Measurements from ENCODE around the gene LAMA3.

LAMA3 gene

DNA sequence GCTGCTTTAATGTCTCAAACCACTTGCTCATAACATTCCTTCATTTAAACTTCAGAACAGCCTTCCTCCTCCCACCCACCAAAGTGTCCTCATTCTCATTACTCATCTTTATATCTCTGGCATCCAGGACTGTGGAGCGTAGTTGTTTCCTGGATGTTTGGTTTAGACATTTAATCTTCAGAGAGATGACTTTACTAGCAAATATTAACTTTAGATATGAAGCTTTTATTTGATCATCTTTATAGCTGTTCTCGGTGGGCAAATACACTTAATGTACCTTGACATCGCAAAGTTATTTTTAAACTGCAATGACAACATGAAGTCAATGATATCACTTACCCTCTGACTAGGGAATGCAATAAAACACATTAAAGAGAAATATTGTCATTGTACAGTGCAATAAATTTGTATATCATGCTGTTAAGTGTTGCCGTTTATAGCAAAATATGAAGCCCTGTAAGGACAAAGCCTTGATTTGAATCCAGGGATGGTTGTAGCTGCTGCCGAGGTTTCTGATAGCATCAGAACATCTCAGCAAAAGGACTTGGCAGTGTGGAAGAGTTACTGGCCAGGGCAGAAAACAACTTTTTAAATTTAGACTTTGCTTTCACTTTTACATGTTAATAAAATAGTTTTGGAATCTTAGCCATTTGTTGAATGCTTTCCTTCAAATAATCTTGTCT, 4.6 kb upstream of the LAMA3 start:
- H3K36me3 ChIP-seq (ENCODE audit: insufficient read depth, low read length): no peaks in the 10 kb centered on the region
- no peaks in the 10 kb centered on the region for H3K4me1 ChIP-seq (ENCODE audit: insufficient read depth, low read length)
- DNase-seq (no peak), ATAC-seq (ENCODE audit: insufficient read depth, low read depth) (no peak)
- no peak overlapping the region for H3K9ac ChIP-seq (ENCODE audit: low read depth, low read length)
- no peaks in the 10 kb centered on the region for H3K79me2 ChIP-seq (ENCODE audit: insufficient read depth, low read length)
- no peak for TF ChIP-seq EZH2 (IDR thresholded peaks at IDR 0.05; ENCODE audit: borderline replicate concordance, low read depth, low read length, severe bottlenecking)
- TF ChIP-seq, protein P1, sequence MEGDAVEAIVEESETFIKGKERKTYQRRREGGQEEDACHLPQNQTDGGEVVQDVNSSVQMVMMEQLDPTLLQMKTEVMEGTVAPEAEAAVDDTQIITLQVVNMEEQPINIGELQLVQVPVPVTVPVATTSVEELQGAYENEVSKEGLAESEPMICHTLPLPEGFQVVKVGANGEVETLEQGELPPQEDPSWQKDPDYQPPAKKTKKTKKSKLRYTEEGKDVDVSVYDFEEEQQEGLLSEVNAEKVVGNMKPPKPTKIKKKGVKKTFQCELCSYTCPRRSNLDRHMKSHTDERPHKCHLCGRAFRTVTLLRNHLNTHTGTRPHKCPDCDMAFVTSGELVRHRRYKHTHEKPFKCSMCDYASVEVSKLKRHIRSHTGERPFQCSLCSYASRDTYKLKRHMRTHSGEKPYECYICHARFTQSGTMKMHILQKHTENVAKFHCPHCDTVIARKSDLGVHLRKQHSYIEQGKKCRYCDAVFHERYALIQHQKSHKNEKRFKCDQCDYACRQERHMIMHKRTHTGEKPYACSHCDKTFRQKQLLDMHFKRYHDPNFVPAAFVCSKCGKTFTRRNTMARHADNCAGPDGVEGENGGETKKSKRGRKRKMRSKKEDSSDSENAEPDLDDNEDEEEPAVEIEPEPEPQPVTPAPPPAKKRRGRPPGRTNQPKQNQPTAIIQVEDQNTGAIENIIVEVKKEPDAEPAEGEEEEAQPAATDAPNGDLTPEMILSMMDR (IDR thresholded peaks at IDR 0.05; ENCODE audit: borderline replicate concordance, extremely low read depth, low read length, poor library complexity, severe bottlenecking): no peak
- H3K27ac ChIP-seq (ENCODE audit: low read length): no peak overlapping the region
- no peaks in the 10 kb centered on the region for H4K20me1 ChIP-seq (ENCODE audit: insufficient read depth, low read length)
- no peak overlapping the region for H3K4me3 ChIP-seq (ENCODE audit: low read depth in 1 of 2, low read length in 2 of 2)
- H3K4me2 ChIP-seq (ENCODE audit: insufficient read depth, low read length): no peak overlapping the region
- no peak overlapping the region for H2AFZ ChIP-seq (ENCODE audit: low read depth, low read length)
- H3K9me3 ChIP-seq (ENCODE audit: insufficient read depth, low read length, severe bottlenecking): no peaks in the 10 kb centered on the region
- H3K27me3 ChIP-seq (ENCODE audit: insufficient read depth, low read length, poor library complexity): no peaks in the 10 kb centered on the region

DNA sequence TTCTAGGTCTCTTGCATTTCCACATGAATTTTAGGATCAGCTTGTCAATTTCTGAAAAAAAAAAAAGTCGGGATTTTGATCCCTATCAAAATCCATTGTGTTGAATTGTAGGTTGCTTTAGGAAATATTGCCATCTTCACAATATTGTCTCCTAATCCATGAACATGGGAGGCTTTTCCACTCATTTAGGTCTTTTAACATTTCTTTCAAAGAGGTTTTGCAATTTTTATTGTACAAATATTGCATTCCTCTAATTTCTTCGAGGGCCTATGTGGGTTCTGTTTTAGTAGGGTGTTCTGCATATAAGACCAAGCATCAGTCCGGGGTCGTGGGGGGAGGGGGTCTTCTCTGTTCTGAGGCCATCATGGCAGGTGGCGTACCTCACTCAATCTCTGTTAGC, 725 bp upstream of the LAMA3 start:
- Histone ChIP-seq H3K36me3 (ENCODE audit: insufficient read depth, low read length) (no peaks in the 10 kb centered on the region), H3K79me2 (ENCODE audit: insufficient read depth, low read length) (no peaks in the 10 kb centered on the region), H3K9ac (ENCODE audit: low read depth, low read length) (no peak overlapping the region), H3K27ac (ENCODE audit: low read length) (no peak overlapping the region), H4K20me1 (ENCODE audit: insufficient read depth, low read length) (no peaks in the 10 kb centered on the region), H3K27me3 (ENCODE audit: insufficient read depth, low read length, poor library complexity) (no peaks in the 10 kb centered on the region), H3K9me3 (ENCODE audit: insufficient read depth, low read length, severe bottlenecking) (no peaks in the 10 kb centered on the region), H2AFZ (ENCODE audit: low read depth, low read length) (no peak overlapping the region), H3K4me2 (ENCODE audit: insufficient read depth, low read length) (no peak overlapping the region), H3K4me1 (ENCODE audit: insufficient read depth, low read length) (no peaks in the 10 kb centered on the region), H3K4me3 (ENCODE audit: low read depth in 1 of 2, low read length in 2 of 2) (no peak overlapping the region)
- no peak for ATAC-seq (ENCODE audit: insufficient read depth, low read depth)
- TF ChIP-seq, protein P1 (IDR thresholded peaks at IDR 0.05; ENCODE audit: borderline replicate concordance, extremely low read depth, low read length, poor library complexity, severe bottlenecking): no peak
- DNase-seq: no peak

DNA sequence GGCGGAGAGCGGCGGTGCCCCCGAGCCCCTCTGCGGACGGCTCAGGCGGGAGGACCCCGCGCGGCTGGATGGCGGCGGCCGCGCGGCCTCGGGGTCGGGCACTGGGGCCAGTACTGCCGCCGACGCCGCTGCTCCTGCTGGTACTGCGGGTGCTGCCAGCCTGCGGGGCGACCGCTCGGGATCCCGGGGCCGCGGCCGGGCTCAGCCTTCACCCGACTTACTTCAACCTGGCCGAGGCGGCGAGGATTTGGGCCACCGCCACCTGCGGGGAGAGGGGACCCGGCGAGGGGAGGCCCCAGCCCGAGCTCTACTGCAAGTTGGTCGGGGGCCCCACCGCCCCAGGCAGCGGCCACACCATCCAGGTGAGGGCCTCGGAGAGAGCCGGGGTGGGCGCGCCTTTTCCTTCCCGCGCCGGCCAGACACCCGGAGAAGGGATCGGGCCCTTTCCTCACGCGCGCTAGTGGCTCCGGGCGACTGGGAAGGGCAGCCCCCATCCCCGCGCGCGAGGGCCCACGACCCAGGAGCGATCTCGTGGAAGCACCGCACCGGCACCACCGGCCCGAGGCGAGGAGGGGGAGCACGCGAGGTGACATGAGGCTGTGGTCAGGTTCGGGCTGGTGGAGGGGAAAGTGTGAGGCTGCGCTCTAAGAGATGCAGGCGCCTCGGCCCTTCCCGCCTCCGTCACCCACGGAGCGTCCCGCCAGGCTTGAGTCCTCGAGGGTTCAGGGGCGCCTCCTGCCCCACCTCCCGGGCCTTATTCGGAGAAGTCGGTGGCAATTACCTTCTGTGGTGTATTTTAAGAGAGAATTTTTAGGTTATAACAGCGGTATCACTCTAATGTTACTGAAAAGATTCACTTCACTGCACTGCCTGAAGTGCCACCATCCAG, 607 bp downstream of the LAMA3 start:
- no peak for TF ChIP-seq EZH2 (IDR thresholded peaks at IDR 0.05; ENCODE audit: borderline replicate concordance, low read depth, low read length, severe bottlenecking)
- TF ChIP-seq, protein P1 (IDR thresholded peaks at IDR 0.05; ENCODE audit: borderline replicate concordance, extremely low read depth, low read length, poor library complexity, severe bottlenecking): no peak
- Histone ChIP-seq H3K27ac (ENCODE audit: low read length) (no peak overlapping the region), H3K4me2 (ENCODE audit: insufficient read depth, low read length) (no peak overlapping the region), H3K36me3 (ENCODE audit: insufficient read depth, low read length) (no peaks in the 10 kb centered on the region), H2AFZ (ENCODE audit: low read depth, low read length) (no peak overlapping the region), H3K9me3 (ENCODE audit: insufficient read depth, low read length, severe bottlenecking) (no peaks in the 10 kb centered on the region), H4K20me1 (ENCODE audit: insufficient read depth, low read length) (no peaks in the 10 kb centered on the region), H3K4me3 (ENCODE audit: low read depth in 1 of 2, low read length in 2 of 2) (no peak overlapping the region), H3K27me3 (ENCODE audit: insufficient read depth, low read length, poor library complexity) (no peaks in the 10 kb centered on the region), H3K4me1 (ENCODE audit: insufficient read depth, low read length) (no peaks in the 10 kb centered on the region), H3K79me2 (ENCODE audit: insufficient read depth, low read length) (no peaks in the 10 kb centered on the region), H3K9ac (ENCODE audit: low read depth, low read length) (no peak overlapping the region)
- DNase-seq (no peak), ATAC-seq (ENCODE audit: insufficient read depth, low read depth) (no peak)

All from DND-41 (cell line).